HepG2 (cell line): ENCODE data around the gene KRTAP12-1. TPM values are rescaled to one million over a fixed set of nuclear protein-coding genes. Genes with fewer than 3 reads are reported as not detected.

ENCODE experiments used
- FOXP1 ChIP-seq, 2 experiments: fragments of 450-650 bp in 1 of 2; IDR thresholded peaks; 2 replicates each; pipeline ENCODE4 v1.6.1; 2017 to 2018; ENCODE audit warnings: antibody characterized with exemption in 1 of 2
- KAT2B ChIP-seq: fragments of 150-350 bp; IDR thresholded peaks from 2 replicates; pipeline ENCODE4 v1.6.1; 2014; ENCODE audit warnings: low read depth, low read length, borderline replicate concordance
- KDM3A ChIP-seq: IDR thresholded peaks from 2 replicates; pipeline ENCODE4 v1.6.1; 2018; ENCODE audit warnings: low read depth, missing compliant biosample characterization
- KLF11 ChIP-seq: IDR thresholded peaks from 2 replicates; pipeline ENCODE4 v1.6.1; 2016; ENCODE audit warnings: missing compliant biosample characterization
- KLF16 ChIP-seq, 2 experiments: sonication (generic) in 1 of 2; formaldehyde crosslinking in 1 of 2; IDR thresholded peaks; 2 replicates each; pipeline versions ENCODE4 v1.6.1 to v1.8.0; 2016 to 2023; ENCODE audit warnings: missing genetic modification reagents in 2 of 2, missing compliant biosample characterization in 1 of 2
- KMT2B ChIP-seq: IDR thresholded peaks from 2 replicates; pipeline ENCODE4 v1.6.1; 2016; ENCODE audit warnings: missing genetic modification reagents, missing compliant biosample characterization
- MED1 ChIP-seq: sonication (generic); formaldehyde crosslinking; IDR thresholded peaks from 2 replicates; pipeline ENCODE4 v1.4.0; 2020; ENCODE audit warnings: missing genetic modification reagents
- NFKB2 ChIP-seq: sonication (generic); formaldehyde crosslinking; IDR thresholded peaks from 2 replicates; pipeline ENCODE4 v1.4.0; 2020; ENCODE audit warnings: missing genetic modification reagents, borderline replicate concordance
- SNAPC4 ChIP-seq: sonication (generic); formaldehyde crosslinking; IDR thresholded peaks from 2 replicates; pipeline ENCODE4 v1.4.0; 2020; ENCODE audit warnings: mild to moderate bottlenecking, missing genetic modification reagents
- TBX3 ChIP-seq: fragments of 450-650 bp; IDR thresholded peaks from 2 replicates; pipeline ENCODE4 v1.6.1; 2017; ENCODE audit warnings: antibody characterized with exemption, mild to moderate bottlenecking, inconsistent platforms, borderline replicate concordance
- ZBTB3 ChIP-seq: sonication (generic); formaldehyde crosslinking; IDR thresholded peaks from 2 replicates; pipeline ENCODE4 v1.4.0; 2020; ENCODE audit warnings: low read depth, mild to moderate bottlenecking, moderate library complexity, missing genetic modification reagents, borderline replicate concordance
- ZNF124 ChIP-seq: sonication (generic); formaldehyde crosslinking; IDR thresholded peaks from 2 replicates; pipeline ENCODE4 v1.4.0; 2020; ENCODE audit warnings: missing genetic modification reagents
- ZNF607 ChIP-seq: sonication (generic); formaldehyde crosslinking; IDR thresholded peaks from 2 replicates; pipeline ENCODE4 v1.5.1; 2020; ENCODE audit warnings: missing genetic modification reagents, mild to moderate bottlenecking, borderline replicate concordance
- ZNF737 ChIP-seq: sonication (generic); formaldehyde crosslinking; IDR thresholded peaks from 2 replicates; pipeline ENCODE4 v1.5.0; 2020; ENCODE audit warnings: missing genetic modification reagents, mild to moderate bottlenecking, borderline replicate concordance
- polyA plus RNA-seq, 8 experiments: library from polyadenylated mRNA; depleted of rRNA in 3 of 8; stranded (reverse) in 7 of 8; unstranded in 1 of 8; fragments of >200 nt; fragmentation: Illumina TruSeq in 4 of 8; extraction: Trizol in 4 of 8; gene quantifications; 2 replicates each; pipeline versions ENCODE4 v1.2.1 to v1.2.3, GENCODE V29; 2011 to 2016; ENCODE audit warnings: low read depth in 4 of 8, missing spikeins in 1 of 8, mixed read lengths in 1 of 8; ENCODE audit not compliant: insufficient read depth in 1 of 8
- total RNA-seq, 5 experiments: library from RNA; depleted of rRNA; stranded (reverse); fragments of >200 nt; fragmentation: Illumina TruSeq; extraction: Trizol; gene quantifications; 2 replicates each; pipeline ENCODE4 v1.2.3, GENCODE V29; 2016; ENCODE audit warnings: low read depth in 1 of 5
- TF ChIP-seq, protein P1 (sequence below): sonication (generic); formaldehyde crosslinking; IDR thresholded peaks from 2 replicates; pipeline ENCODE4 v1.8.1; 2023; ENCODE audit warnings: mild to moderate bottlenecking, missing genetic modification reagents
- TF ChIP-seq, protein P2 (sequence below): sonication (generic); formaldehyde crosslinking; IDR thresholded peaks from 2 replicates; pipeline ENCODE4 v1.4.0; 2020; ENCODE audit warnings: low read depth, missing genetic modification reagents
- TF ChIP-seq, protein P3 (sequence below): sonication (generic); formaldehyde crosslinking; IDR thresholded peaks from 2 replicates; pipeline ENCODE4 v1.4.0; 2020; ENCODE audit warnings: mild to moderate bottlenecking, missing genetic modification reagents

Gene KRTAP12-1
- total and polyA plus RNA-seq, 2 of the 13 experiments (the other 11 are each of a cell fraction or from before 2014, with no cell fraction given), result not detected

GRCh38 chr21:44702973-44703730, 21.2 kb upstream of the KRTAP12-1 start (continued):
- TF ChIP-seq, protein P1, sequence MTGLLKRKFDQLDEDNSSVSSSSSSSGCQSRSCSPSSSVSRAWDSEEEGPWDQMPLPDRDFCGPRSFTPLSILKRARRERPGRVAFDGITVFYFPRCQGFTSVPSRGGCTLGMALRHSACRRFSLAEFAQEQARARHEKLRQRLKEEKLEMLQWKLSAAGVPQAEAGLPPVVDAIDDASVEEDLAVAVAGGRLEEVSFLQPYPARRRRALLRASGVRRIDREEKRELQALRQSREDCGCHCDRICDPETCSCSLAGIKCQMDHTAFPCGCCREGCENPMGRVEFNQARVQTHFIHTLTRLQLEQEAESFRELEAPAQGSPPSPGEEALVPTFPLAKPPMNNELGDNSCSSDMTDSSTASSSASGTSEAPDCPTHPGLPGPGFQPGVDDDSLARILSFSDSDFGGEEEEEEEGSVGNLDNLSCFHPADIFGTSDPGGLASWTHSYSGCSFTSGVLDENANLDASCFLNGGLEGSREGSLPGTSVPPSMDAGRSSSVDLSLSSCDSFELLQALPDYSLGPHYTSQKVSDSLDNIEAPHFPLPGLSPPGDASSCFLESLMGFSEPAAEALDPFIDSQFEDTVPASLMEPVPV (CRISPR knock-in tag), result no peak
- TF ChIP-seq KAT2B, result no peak
- TF ChIP-seq MED1 (CRISPR knock-in tag), result peak; percentile 61; the same call in 1 of the 2 replicates
- no peak for TF ChIP-seq ZNF124 (CRISPR knock-in tag)
- TF ChIP-seq, protein P2, sequence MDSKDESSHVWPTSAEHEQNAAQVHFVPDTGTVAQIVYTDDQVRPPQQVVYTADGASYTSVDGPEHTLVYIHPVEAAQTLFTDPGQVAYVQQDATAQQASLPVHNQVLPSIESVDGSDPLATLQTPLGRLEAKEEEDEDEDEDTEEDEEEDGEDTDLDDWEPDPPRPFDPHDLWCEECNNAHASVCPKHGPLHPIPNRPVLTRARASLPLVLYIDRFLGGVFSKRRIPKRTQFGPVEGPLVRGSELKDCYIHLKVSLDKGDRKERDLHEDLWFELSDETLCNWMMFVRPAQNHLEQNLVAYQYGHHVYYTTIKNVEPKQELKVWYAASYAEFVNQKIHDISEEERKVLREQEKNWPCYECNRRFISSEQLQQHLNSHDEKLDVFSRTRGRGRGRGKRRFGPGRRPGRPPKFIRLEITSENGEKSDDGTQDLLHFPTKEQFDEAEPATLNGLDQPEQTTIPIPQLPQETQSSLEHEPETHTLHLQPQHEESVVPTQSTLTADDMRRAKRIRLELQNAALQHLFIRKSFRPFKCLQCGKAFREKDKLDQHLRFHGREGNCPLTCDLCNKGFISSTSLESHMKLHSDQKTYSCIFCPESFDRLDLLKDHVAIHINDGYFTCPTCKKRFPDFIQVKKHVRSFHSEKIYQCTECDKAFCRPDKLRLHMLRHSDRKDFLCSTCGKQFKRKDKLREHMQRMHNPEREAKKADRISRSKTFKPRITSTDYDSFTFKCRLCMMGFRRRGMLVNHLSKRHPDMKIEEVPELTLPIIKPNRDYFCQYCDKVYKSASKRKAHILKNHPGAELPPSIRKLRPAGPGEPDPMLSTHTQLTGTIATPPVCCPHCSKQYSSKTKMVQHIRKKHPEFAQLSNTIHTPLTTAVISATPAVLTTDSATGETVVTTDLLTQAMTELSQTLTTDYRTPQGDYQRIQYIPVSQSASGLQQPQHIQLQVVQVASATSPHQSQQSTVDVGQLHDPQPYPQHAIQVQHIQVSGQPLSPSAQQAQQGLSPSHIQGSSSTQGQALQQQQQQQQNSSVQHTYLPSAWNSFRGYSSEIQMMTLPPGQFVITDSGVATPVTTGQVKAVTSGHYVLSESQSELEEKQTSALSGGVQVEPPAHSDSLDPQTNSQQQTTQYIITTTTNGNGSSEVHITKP (CRISPR knock-in tag), result 0 out of 2 replicates have a peak, but pooled peaks have one; percentile 22
- TF ChIP-seq SNAPC4 (CRISPR knock-in tag), result no peak
- no peak for TF ChIP-seq KLF11 (CRISPR knock-in tag)
- no peak for TF ChIP-seq ZBTB3 (CRISPR knock-in tag)
- TF ChIP-seq ZNF737 (CRISPR knock-in tag), result no peak
- TF ChIP-seq TBX3, result no peak
- peak; percentile 55; the same call in 1 of the 2 replicates for TF ChIP-seq NFKB2 (CRISPR knock-in tag)
- TF ChIP-seq, protein P3, sequence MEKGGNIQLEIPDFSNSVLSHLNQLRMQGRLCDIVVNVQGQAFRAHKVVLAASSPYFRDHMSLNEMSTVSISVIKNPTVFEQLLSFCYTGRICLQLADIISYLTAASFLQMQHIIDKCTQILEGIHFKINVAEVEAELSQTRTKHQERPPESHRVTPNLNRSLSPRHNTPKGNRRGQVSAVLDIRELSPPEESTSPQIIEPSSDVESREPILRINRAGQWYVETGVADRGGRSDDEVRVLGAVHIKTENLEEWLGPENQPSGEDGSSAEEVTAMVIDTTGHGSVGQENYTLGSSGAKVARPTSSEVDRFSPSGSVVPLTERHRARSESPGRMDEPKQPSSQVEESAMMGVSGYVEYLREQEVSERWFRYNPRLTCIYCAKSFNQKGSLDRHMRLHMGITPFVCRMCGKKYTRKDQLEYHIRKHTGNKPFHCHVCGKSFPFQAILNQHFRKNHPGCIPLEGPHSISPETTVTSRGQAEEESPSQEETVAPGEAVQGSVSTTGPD (CRISPR knock-in tag), result no peak
- TF ChIP-seq KDM3A (CRISPR knock-in tag), result no peak
- peak; percentile 87 for TF ChIP-seq ZNF607 (CRISPR knock-in tag)
- no peak for TF ChIP-seq FOXP1 (IDR thresholded peaks at IDR 0.05)
- TF ChIP-seq FOXP1 (CRISPR knock-in tag; IDR thresholded peaks at IDR 0.05), result 0 out of 2 replicates have a peak, but pooled peaks have one; percentile 25
- no peak for TF ChIP-seq KMT2B
- TF ChIP-seq KLF16 (CRISPR knock-in tag; IDR thresholded peaks at IDR 0.05), result peak in 1 of 2 experiments; percentile 70; a peak in 2 of 4 replicates
